ENCODE data around the gene RNF215.

RNF215 gene

DNA sequence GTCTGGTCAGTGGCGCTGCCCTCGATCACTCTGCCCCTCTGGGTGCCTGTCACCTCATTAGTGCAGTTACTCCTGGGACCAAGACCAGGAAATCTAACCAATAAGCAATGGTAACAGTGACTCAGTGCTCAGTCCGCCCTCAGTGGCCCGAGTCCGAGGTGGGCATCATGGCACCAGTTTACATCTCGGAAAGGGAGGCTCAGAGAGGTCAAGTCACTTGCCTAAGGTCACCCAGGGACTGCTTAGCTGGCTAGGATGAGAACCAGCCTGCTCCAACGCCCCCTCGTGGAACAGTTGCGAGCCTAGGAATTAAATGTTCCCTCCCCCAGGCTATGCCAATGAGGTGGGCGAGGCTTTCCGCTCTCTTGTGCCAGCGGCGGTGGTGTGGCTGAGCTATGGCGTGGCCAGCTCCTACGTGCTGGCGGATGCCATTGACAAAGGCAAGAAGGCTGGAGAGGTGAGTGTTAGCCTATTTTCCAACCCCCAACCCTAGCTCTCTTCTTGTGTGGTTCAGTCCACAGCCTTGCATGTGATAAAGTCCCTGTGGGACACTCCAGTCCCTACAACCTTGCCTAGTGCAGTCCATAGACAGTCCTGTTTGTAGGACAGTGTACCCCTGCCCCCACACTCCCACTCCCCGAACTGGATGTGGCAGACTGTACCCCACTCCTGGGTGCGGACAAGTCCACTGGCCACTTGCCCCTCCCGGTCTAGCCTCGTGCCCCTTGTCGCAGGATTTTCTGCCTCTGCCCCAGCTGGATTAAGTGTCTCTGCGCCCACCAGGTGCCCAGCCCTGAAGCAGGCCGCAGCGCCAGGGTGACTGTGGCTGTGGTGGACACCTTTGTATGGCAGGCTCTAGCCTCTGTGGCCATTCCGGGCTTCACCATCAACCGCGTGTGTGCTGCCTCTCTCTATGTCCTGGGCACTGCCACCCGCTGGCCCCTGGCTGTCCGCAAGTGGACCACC is 39.5 kb upstream of the RNF215 start:
- H3K18ac ChIP-seq (ENCODE audit: low read length): no peak overlapping the region
- H2BK5ac ChIP-seq (ENCODE audit: low read length): no peak overlapping the region
- no peak overlapping the region for H2BK15ac ChIP-seq (replicated peaks; ENCODE audit: low read depth)
- WGBS (ENCODE audit: extremely low coverage, insufficient coverage, low lambda C conversion rate): no CpG with 5 or more reads among the region's 29 CpGs
- no peak overlapping the region for H4K8ac ChIP-seq (ENCODE audit: low read depth, low read length)
- H3K9ac ChIP-seq (ENCODE audit: low read length): peak overlapping the region; percentile 82
- no peak overlapping the region for H2AK5ac ChIP-seq (ENCODE audit: low read length)
- peak overlapping the region; percentile 23 for H3K4me2 ChIP-seq (ENCODE audit: low read length)
- no peak overlapping the region for H3K23ac ChIP-seq (ENCODE audit: low read length)
- no peaks in the 10 kb centered on the region for H3K79me2 ChIP-seq (ENCODE audit: control insufficient read depth, insufficient read depth, low read length)
- peaks cover 14% of the 10 kb centered on the region for H3K4me1 ChIP-seq (ENCODE audit: control insufficient read depth, low read depth, low read length)
- DNase-seq: peak; percentile 93
- H3K36me3 ChIP-seq (ENCODE audit: control insufficient read depth, insufficient read depth, low read length): no peaks in the 10 kb centered on the region
- H3K27ac ChIP-seq (ENCODE audit: low read depth, low read length): no peak overlapping the region
- H3K4me3 ChIP-seq (ENCODE audit: low read length): peak overlapping the region; percentile 63
- no peak overlapping the region for H2BK120ac ChIP-seq (ENCODE audit: low read depth, low read length)
- no peak overlapping the region for H4K5ac ChIP-seq (ENCODE audit: low read length)
- H3K4ac ChIP-seq (ENCODE audit: low read depth, low read length): no peak overlapping the region
- peak overlapping the region; percentile 95 for H3K56ac ChIP-seq (ENCODE audit: low read length)
- peaks cover 3% of the 10 kb centered on the region for H3K79me1 ChIP-seq (ENCODE audit: low read length)
- no peaks in the 10 kb centered on the region for H3K27me3 ChIP-seq (ENCODE audit: insufficient read depth, low read length, poor library complexity)

DNA sequence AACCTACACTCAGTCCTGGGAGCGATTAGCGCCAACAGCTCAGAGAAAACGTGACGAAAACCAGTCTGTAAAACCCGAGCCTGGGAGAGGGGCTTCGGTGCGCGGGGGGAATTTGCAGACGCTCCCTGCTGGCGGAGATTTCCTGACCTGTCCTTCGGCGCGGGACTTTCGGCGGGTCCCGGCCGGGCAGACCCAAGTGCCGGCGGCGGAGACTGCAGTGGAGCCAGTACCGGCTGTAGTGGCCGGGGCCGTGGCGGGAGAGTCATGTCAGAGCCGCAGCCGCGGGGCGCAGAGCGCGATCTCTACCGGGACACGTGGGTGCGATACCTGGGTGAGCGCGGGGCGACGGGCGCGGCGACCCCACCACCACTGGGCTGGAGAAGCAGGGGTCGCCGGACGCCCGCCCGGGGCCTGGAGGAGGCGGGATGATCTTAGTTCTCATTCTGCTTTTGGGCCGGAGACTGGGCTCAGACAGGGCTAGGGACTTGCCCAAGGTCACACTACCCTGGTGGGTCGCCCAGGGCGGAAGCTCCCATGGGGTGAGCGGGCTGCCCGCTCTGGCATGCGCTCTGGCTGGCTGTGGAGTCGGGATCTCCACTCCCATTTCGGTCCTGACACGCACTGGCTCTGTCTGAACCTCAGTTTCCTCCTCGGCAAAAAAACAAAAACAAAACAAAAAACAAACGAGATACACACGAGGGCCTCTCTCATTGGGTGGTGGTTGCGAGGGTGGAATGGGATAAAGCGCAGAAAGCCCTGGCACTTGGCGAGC is 38.6 kb upstream of the RNF215 start, which contains the start of gene MTFP1:
Gene MTFP1, plus strand, starts transcription at position 153 of the 772 bp plus-strand sequence. Its CDS starts 112 bp downstream, at position 265.
- H2BK120ac ChIP-seq (ENCODE audit: low read depth, low read length): no peak within 1 kb of the TSS
- H3K27me3 ChIP-seq (ENCODE audit: insufficient read depth, low read length, poor library complexity): no peaks in the 10 kb centered on the region
- H3K79me2 ChIP-seq (ENCODE audit: control insufficient read depth, insufficient read depth, low read length): no peaks in the 10 kb centered on the region
- peak; percentile 95 for DNase-seq
- peak within 1 kb of the TSS; percentile 82 for H3K9ac ChIP-seq (ENCODE audit: low read length)
- H3K79me1 ChIP-seq (ENCODE audit: low read length): peaks cover 3% of the 10 kb centered on the region
- H3K4me2 ChIP-seq (ENCODE audit: low read length): peak within 1 kb of the TSS; percentile 30
- no peak within 1 kb of the TSS for H2AK5ac ChIP-seq (ENCODE audit: low read length)
- H3K56ac ChIP-seq (ENCODE audit: low read length): peak within 1 kb of the TSS; percentile 95
- no peak within 1 kb of the TSS for H2BK5ac ChIP-seq (ENCODE audit: low read length)
- peak within 1 kb of the TSS; percentile 84 for H3K18ac ChIP-seq (ENCODE audit: low read length)
- peak within 1 kb of the TSS; percentile 47 for H4K5ac ChIP-seq (ENCODE audit: low read length)
- no CpG with 5 or more reads among the region's 61 CpGs for WGBS (ENCODE audit: extremely low coverage, insufficient coverage, low lambda C conversion rate)
- no peak within 1 kb of the TSS for H4K8ac ChIP-seq (ENCODE audit: low read depth, low read length)
- H3K4me3 ChIP-seq (ENCODE audit: low read length): peak within 1 kb of the TSS; percentile 63
- H3K36me3 ChIP-seq (ENCODE audit: control insufficient read depth, insufficient read depth, low read length): no peaks in the 10 kb centered on the region
- H3K27ac ChIP-seq (ENCODE audit: low read depth, low read length): peak within 1 kb of the TSS; percentile 83
- no peak within 1 kb of the TSS for H3K23ac ChIP-seq (ENCODE audit: low read length)
- peak within 1 kb of the TSS; percentile 64 for H3K4ac ChIP-seq (ENCODE audit: low read depth, low read length)
- no peak within 1 kb of the TSS for H2BK15ac ChIP-seq (replicated peaks; ENCODE audit: low read depth)
- H3K4me1 ChIP-seq (ENCODE audit: control insufficient read depth, low read depth, low read length): peaks cover 17% of the 10 kb centered on the region

- no CpG with 5 or more reads among the region's 9 CpGs for WGBS (ENCODE audit: extremely low coverage, insufficient coverage, low lambda C conversion rate)
- H3K27ac ChIP-seq (ENCODE audit: low read depth, low read length): no peak overlapping the region
- peaks cover 3% of the 10 kb centered on the region for H3K79me1 ChIP-seq (ENCODE audit: low read length)
- H2AK5ac ChIP-seq (ENCODE audit: low read length): no peak overlapping the region
- no peak overlapping the region for H4K8ac ChIP-seq (ENCODE audit: low read depth, low read length)
- H3K4me2 ChIP-seq (ENCODE audit: low read length): peak overlapping the region; percentile 30
- H4K5ac ChIP-seq (ENCODE audit: low read length): no peak overlapping the region
- peak overlapping the region; percentile 60 for H3K9ac ChIP-seq (ENCODE audit: low read length)
- H3K18ac ChIP-seq (ENCODE audit: low read length): no peak overlapping the region
- no peaks in the 10 kb centered on the region for H3K79me2 ChIP-seq (ENCODE audit: control insufficient read depth, insufficient read depth, low read length)
- H3K4me3 ChIP-seq (ENCODE audit: low read length): peak overlapping the region; percentile 22
- no peak overlapping the region for H2BK15ac ChIP-seq (replicated peaks; ENCODE audit: low read depth)
- no peak overlapping the region for H3K4ac ChIP-seq (ENCODE audit: low read depth, low read length)
- H3K56ac ChIP-seq (ENCODE audit: low read length): peak overlapping the region; percentile 95
- no peaks in the 10 kb centered on the region for H3K36me3 ChIP-seq (ENCODE audit: control insufficient read depth, insufficient read depth, low read length)
- H3K4me1 ChIP-seq (ENCODE audit: control insufficient read depth, low read depth, low read length): peaks cover 17% of the 10 kb centered on the region
- no peak overlapping the region for H2BK120ac ChIP-seq (ENCODE audit: low read depth, low read length)
- H3K27me3 ChIP-seq (ENCODE audit: insufficient read depth, low read length, poor library complexity): no peaks in the 10 kb centered on the region
- DNase-seq: no peak
- no peak overlapping the region for H3K23ac ChIP-seq (ENCODE audit: low read length)
- no peak overlapping the region for H2BK5ac ChIP-seq (ENCODE audit: low read length)
Measured at GRCh38 chr22:30425327-30425615, 38.1 kb upstream of the RNF215 start.

- H3K4ac ChIP-seq (ENCODE audit: low read depth, low read length): peak overlapping the region; percentile 64
- DNase-seq: peak; percentile 63
- H3K36me3 ChIP-seq (ENCODE audit: control insufficient read depth, insufficient read depth, low read length): no peaks in the 10 kb centered on the region
- peak overlapping the region; percentile 65 for H3K9ac ChIP-seq (ENCODE audit: low read length)
- no peak overlapping the region for H3K23ac ChIP-seq (ENCODE audit: low read length)
- no CpG with 5 or more reads among the region's 20 CpGs for WGBS (ENCODE audit: extremely low coverage, insufficient coverage, low lambda C conversion rate)
- peaks cover 3% of the 10 kb centered on the region for H3K79me1 ChIP-seq (ENCODE audit: low read length)
- peak overlapping the region; percentile 88 for H3K56ac ChIP-seq (ENCODE audit: low read length)
- H2AK5ac ChIP-seq (ENCODE audit: low read length): no peak overlapping the region
- no peak overlapping the region for H2BK120ac ChIP-seq (ENCODE audit: low read depth, low read length)
- H2BK15ac ChIP-seq (replicated peaks; ENCODE audit: low read depth): no peak overlapping the region
- H4K8ac ChIP-seq (ENCODE audit: low read depth, low read length): no peak overlapping the region
- no peaks in the 10 kb centered on the region for H3K27me3 ChIP-seq (ENCODE audit: insufficient read depth, low read length, poor library complexity)
- H3K4me3 ChIP-seq (ENCODE audit: low read length): peak overlapping the region; percentile 10
- peak overlapping the region; percentile 20 for H3K18ac ChIP-seq (ENCODE audit: low read length)
- peak overlapping the region; percentile 11 for H2BK5ac ChIP-seq (ENCODE audit: low read length)
- peak overlapping the region; percentile 47 for H4K5ac ChIP-seq (ENCODE audit: low read length)
- peak overlapping the region; percentile 68 for H3K27ac ChIP-seq (ENCODE audit: low read depth, low read length)
- H3K79me2 ChIP-seq (ENCODE audit: control insufficient read depth, insufficient read depth, low read length): no peaks in the 10 kb centered on the region
- peak overlapping the region; percentile 28 for H3K4me2 ChIP-seq (ENCODE audit: low read length)
- H3K4me1 ChIP-seq (ENCODE audit: control insufficient read depth, low read depth, low read length): peaks cover 17% of the 10 kb centered on the region
Measured at GRCh38 chr22:30424534-30425326, 37.5 kb upstream of the RNF215 start.

- H2BK5ac ChIP-seq (ENCODE audit: low read length): peak overlapping the region; percentile 11
- H3K18ac ChIP-seq (ENCODE audit: low read length): peak overlapping the region; percentile 20
- H3K27ac ChIP-seq (ENCODE audit: low read depth, low read length): peak overlapping the region; percentile 68
- no CpG with 5 or more reads among the region's 31 CpGs for WGBS (ENCODE audit: extremely low coverage, insufficient coverage, low lambda C conversion rate)
- peak overlapping the region; percentile 47 for H4K5ac ChIP-seq (ENCODE audit: low read length)
- H4K8ac ChIP-seq (ENCODE audit: low read depth, low read length): no peak overlapping the region
- peak overlapping the region; percentile 97 for H3K56ac ChIP-seq (ENCODE audit: low read length)
- H2BK15ac ChIP-seq (replicated peaks; ENCODE audit: low read depth): no peak overlapping the region
- H3K36me3 ChIP-seq (ENCODE audit: control insufficient read depth, insufficient read depth, low read length): no peaks in the 10 kb centered on the region
- peaks cover 3% of the 10 kb centered on the region for H3K79me1 ChIP-seq (ENCODE audit: low read length)
- DNase-seq: peak; percentile 100
- no peak overlapping the region for H3K4ac ChIP-seq (ENCODE audit: low read depth, low read length)
- H2BK120ac ChIP-seq (ENCODE audit: low read depth, low read length): no peak overlapping the region
- no peaks in the 10 kb centered on the region for H3K79me2 ChIP-seq (ENCODE audit: control insufficient read depth, insufficient read depth, low read length)
- no peaks in the 10 kb centered on the region for H3K27me3 ChIP-seq (ENCODE audit: insufficient read depth, low read length, poor library complexity)
- peak overlapping the region; percentile 10 for H3K4me3 ChIP-seq (ENCODE audit: low read length)
- H3K4me1 ChIP-seq (ENCODE audit: control insufficient read depth, low read depth, low read length): peaks cover 17% of the 10 kb centered on the region
- peak overlapping the region; percentile 28 for H3K4me2 ChIP-seq (ENCODE audit: low read length)
- H2AK5ac ChIP-seq (ENCODE audit: low read length): no peak overlapping the region
- H3K9ac ChIP-seq (ENCODE audit: low read length): peak overlapping the region; percentile 93
- H3K23ac ChIP-seq (ENCODE audit: low read length): no peak overlapping the region
Measured at GRCh38 chr22:30423959-30424533, 36.8 kb upstream of the RNF215 start.
